ENCODE results near the gene POLD1. TPM values are rescaled to one million over a fixed set of nuclear protein-coding genes. Genes with fewer than 3 reads are reported as not detected.

POLD1 gene
- total and polyA plus RNA-seq, 2 of the 13 experiments (the other 11 are each of a cell fraction or from before 2014, with no cell fraction given): 17.4 to 54.0 TPM

- TF ChIP-seq ZNF629 (CRISPR knock-in tag; conservative IDR thresholded peaks at IDR 0.05): peak; percentile 89
- TF ChIP-seq ZNF432 (CRISPR knock-in tag; IDR thresholded peaks at IDR 0.05; ENCODE audit: borderline replicate concordance): no peak
- no peak for TF ChIP-seq ZNF558 (CRISPR knock-in tag; IDR thresholded peaks at IDR 0.05; ENCODE audit: borderline replicate concordance)
- no peak for TF ChIP-seq ATRX (CRISPR knock-in tag; IDR thresholded peaks at IDR 0.05; ENCODE audit: borderline replicate concordance)
- TF ChIP-seq HNRNPK (IDR thresholded peaks at IDR 0.05; ENCODE audit: low read depth, low read length, poor library complexity, severe bottlenecking): peak; percentile 16
- TF ChIP-seq SRSF1 (optimal IDR thresholded peaks at IDR 0.05; ENCODE audit: low read depth, low read length): peak; percentile 48
- 0 out of 2 replicates have a peak, but pooled peaks have one; percentile 28 for TF ChIP-seq HNF4A (CRISPR knock-in tag; IDR thresholded peaks at IDR 0.05)
- TF ChIP-seq, protein P1, sequence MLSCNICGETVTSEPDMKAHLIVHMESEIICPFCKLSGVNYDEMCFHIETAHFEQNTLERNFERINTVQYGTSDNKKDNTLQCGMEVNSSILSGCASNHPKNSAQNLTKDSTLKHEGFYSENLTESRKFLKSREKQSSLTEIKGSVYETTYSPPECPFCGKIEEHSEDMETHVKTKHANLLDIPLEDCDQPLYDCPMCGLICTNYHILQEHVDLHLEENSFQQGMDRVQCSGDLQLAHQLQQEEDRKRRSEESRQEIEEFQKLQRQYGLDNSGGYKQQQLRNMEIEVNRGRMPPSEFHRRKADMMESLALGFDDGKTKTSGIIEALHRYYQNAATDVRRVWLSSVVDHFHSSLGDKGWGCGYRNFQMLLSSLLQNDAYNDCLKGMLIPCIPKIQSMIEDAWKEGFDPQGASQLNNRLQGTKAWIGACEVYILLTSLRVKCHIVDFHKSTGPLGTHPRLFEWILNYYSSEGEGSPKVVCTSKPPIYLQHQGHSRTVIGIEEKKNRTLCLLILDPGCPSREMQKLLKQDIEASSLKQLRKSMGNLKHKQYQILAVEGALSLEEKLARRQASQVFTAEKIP (CRISPR knock-in tag; IDR thresholded peaks at IDR 0.05; ENCODE audit: borderline replicate concordance): no peak
These were observed 33.2 kb downstream of the POLD1 start (continued) for GRCh38 chr19:50417111-50418081.

Data from HepG2 (cell line).